Stimulated activated CD8-positive, alpha-beta memory T cell treated with anti-CD3 and anti-CD28 coated beads, Interleukin-12 subunit alpha, Interleukin-12 subunit beta, amount 100 ng/mL, for 24 hours (primary cell): Measurements from ENCODE around the gene JPH4.
"Not testable (repeated sequence)": the region's sequence is repeated elsewhere in the genome, so short reads cannot be mapped to it uniquely, and the experiment has no call there.

Experiments used
- DNase-seq: peaks from one replicate; pipeline ENCODE4 v3.0.0-alpha.2; 2020; ENCODE audit errors: extremely low read depth

JPH4 gene

GRCh38 chr14:23547924-23548323 is 30.7 kb downstream of the JPH4 start:
- no peak for DNase-seq

DNA sequence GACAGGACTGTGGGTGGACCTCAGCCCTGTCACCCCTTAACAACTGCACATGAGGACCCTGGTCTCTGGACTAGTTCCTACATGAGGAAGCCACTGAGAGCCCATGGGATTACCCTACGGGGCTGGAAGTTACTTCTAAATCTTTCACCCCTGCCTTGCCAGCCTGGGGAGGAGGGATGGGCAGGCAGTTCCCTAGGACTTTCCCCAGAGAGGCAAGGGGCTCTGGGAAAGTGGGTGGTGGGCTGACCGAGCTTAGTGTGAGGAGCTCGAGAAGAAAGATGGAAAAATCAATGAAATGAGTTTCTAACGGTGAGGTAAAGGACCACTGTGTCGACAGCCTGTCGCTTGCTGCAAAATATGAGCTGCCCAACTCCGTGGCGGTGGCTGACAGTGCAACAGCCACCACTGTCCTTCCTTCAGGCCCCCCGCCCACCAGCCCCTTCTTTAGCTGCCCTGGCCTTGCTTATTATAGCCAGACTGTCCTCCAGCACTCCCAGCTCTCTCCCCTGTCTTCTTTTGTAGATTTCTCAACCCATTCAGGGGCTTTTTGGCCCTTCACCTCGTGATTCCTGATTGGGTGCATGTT is 32.0 kb downstream of the JPH4 start:
- DNase-seq = no peak

- no peak for DNase-seq
Observed at GRCh38 chr14:23545740-23546365, 32.7 kb downstream of the JPH4 start.

DNA sequence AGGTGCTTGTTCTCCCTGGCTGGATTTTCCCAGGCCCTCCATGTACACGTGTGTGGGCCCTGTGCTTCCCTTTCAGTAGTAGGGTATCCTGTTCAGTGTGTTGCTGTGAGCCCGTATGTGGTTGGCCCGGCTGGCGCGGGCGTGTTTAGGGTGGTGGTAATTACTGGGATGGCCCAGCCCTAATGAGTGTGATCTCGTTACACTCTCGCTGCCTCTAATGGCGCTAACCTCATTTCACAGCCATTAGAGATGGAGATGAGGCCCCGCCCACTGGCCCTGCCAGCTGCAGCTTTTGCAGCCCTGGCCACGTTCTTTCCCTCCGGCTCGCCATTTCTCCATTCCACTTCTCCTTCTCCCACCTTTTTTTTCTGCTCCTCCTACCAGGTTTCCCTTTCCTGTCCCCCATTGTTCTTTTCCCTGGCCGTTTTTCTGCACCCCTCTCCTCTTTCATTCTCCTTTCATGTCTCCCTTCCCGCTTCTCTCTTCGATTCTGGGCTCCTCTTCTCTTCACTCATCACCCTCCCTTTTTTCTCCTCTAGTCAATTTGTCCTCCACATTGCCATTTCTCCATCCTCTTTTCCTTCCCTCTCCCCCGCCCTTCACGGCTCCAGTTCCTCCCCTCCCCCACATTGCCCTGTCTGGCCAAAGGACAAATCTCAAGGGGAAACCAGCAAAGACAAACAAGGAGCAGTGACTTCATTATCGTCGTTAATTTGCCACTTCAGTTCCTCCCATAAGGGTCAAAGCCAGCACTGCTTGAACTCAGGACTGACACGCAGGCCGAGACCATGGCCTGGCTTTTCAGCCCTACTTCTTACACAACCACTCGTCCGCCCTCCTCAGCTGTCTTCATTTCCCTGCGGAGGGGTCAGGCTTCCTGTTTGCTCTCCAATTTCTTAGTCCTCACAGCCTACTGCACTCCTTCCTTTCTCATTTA is 33.8 kb downstream of the JPH4 start:
- no peak for DNase-seq

- DNase-seq = no peak
Observed at GRCh38 chr14:23543403-23543802, 35.2 kb downstream of the JPH4 start.

- DNase-seq = no peak
Observed at GRCh38 chr14:23542261-23542660, 36.3 kb downstream of the JPH4 start.

GRCh38 chr14:23540141-23540469 is 38.5 kb downstream of the JPH4 start:
- DNase-seq = no peak

DNA sequence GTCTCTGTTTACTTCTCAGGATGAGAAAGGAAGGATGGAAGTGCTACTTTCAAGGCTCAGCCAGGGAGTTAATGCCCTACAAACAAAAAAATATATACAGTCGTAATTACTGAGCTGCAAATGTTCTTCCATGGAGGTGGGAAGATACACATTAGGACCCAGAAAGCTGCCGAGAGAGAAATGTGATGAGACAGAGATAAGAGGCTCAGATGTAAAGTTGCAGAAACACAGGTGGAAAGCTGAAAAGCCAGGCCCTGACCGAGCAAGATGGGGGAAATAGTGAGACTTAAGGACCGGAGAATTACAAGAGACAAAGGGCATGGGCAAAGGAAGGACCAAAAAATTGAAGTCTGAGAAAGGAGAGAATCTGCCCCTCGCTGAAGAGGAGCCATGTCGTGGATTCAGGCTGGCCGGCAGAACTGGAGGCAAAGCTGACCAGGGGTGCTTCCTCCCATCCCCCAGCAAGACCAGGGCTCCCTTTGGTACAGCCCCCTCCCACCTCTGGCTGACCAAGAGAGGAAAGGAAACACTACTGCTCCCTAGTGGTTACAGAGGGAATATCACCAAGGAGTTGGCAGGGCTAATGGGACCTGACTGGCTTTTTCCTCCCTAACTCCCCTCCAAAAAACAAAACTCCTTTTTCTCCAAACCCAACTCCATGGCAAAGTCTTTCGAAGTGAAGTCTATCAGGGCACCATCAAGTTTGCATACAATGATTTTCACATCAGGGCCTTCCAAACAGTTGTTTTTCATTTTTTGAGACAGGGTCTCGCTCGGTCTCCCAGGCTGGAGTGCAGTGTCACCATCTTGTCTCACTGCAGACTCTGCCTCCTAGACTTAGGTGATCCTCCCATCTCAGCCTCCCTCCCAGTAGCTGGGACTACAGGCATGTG is 39.1 kb downstream of the JPH4 start:
- no peak for DNase-seq

DNA sequence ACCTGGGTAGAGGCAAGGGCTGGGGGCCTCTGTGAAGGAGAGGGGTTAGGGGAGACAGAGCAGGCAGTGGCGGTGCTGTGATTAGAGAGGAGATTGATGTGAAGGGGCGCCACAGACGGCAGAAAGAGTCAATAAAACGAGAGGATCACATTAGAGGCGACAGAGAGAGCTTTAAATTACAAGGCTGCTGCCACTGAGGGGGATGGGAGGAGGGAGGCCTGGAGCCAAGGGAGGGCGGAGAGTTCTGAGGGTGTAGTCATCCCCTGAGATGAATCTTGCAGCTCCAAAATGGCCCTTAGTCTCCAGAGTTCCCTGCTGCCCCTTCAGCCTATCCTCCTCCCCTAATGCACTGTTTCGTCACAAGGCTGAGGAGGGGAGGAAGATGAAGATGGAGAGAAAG is 39.8 kb downstream of the JPH4 start:
- DNase-seq = no peak

GRCh38 chr14:23538050-23538718 is 40.4 kb downstream of the JPH4 start:
- DNase-seq = no peak

- DNase-seq = no peak
Observed at GRCh38 chr14:23537351-23538049, 41.1 kb downstream of the JPH4 start.

- DNase-seq = not testable (repeated sequence)
Observed at GRCh38 chr14:23536906-23537305, 41.7 kb downstream of the JPH4 start.

GRCh38 chr14:23536494-23536893 is 42.1 kb downstream of the JPH4 start:
- DNase-seq = no peak

GRCh38 chr14:23535943-23536342 is 42.6 kb downstream of the JPH4 start:
- no peak for DNase-seq

DNA sequence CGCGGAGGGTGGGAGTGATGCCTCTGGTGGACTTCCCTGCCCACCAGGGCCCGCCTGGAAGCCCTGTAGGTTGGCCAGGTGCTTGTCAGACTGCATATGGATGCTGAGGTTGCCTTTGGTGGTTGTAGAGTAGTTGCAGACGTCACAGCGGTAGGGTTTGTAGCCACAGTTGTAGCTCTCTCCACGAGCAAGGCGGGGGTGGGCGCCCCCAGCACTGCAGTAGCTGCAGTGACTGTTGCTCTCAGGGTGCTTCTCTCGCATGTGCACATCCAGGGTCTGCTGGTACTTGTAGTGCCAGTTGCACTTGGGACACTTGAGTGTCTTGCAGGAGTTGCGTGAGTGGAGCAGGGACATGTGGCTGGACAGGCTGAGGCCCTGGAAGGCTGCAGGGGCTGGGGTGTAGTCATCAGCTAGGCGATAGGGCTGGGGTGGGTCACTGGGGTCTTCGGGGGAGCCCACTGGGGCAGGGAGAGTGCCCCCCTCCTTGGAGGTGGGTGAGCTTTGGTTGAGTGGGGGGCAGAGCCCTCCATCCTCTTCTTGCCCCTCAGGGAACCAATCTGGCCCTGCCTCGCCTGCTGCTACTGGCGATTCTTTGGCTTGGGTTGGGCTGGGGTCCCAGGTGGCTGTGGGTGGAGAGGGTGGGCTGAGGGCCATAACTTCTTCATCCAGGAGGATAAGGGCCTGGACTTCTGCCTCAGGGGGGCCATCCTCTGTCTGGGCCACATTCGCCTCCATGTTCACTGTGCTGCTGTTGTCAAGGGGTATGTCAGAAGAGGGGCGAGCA is 44.7 kb downstream of the JPH4 start:
- no peak for DNase-seq

DNA sequence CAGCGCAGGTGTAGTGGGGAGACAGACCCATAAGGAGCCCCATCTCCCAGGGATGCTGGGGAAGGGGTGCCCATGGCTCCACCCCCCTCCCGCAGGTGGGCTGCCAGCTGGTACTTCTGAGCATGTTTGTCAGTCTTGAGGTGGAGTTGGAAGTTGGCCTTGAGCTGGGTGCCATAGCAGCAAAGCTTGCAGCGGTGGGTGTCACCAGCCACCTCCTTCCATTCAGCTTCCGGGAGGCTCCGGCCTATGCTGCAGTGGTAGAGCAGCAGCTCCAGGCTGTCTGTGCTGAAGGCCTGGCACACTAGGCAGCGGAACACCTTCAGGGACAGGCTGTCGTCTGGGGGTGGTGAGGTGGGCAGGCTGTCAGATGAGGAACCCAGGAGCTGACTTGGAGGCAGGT is 45.9 kb downstream of the JPH4 start:
- no peak for DNase-seq

DNA sequence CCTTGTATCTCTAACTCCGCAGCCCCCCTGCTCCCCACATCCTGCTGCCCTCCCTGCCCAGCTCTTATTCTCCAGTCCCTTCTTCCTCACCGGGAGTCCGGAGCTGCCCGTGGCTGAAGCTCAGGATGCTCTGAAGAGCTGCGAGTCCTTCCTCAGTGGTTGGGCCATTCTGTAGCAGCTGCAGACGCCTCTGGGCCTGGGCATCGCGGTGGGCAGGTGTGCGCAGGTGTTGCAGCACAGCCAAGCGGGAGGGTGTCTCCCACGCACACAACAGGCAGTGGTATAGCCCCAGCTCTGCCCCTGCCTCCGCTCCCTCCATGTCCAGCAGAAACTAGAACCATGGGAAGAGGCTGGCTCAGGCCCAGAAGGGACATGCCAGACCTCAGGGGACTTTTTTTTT is 47.2 kb downstream of the JPH4 start:
- no peak for DNase-seq

DNA sequence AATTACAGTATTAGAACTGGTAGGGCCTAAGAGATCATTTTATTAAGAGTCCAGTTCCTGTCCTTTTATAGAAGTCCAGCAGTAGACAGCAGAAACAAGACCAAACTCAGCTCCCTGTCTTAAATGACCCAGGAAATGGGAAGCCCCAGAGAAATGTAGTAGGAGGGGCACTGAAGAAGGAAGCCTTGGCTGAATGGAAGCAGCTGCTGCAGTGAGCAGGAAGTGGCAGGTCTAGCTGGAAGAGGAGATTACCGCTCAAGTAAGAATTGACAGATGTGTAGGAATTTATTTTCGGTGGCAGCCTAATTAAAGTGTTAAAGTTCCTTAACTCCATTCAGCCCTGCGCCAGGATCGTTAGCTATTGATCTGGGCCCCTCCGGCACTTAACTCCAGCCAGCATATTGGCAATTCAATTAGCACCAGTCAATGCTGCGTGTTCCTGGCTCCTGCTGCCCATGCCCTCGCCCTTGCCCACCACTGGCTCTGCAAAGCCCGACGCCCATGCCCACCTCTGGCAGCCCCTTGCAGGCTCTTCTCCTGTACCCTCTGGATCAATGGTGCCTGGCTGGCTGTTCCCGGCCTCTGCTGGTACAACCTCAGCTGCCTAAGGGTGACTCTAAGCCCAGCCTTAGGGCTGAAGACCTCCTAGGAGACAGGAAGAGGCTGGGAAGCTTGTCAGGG is 48.1 kb downstream of the JPH4 start:
- DNase-seq = no peak

- DNase-seq = no peak
Observed at GRCh38 chr14:23529016-23529415, 49.6 kb downstream of the JPH4 start.
